Esophagus muscularis mucosa (tissue), 4 donors: Measurements from ENCODE around the gene UPB1.

Experiments
- CTCF ChIP-seq, 3 experiments: fragments of 200-600 bp in 2 of 3; fragments of 450-650 bp in 1 of 3; sonication (generic) in 2 of 3; IDR thresholded peaks; one replicate each; pipeline ENCODE4 v1.5.1; 2017 to 2019; ENCODE audit warnings: antibody characterized with exemption in 3 of 3, mild to moderate bottlenecking in 2 of 3, moderate library complexity in 1 of 3
- EP300 ChIP-seq: sonication (generic); formaldehyde crosslinking; IDR thresholded peaks from one replicate; pipeline ENCODE4 v1.6.1; 2017; ENCODE audit warnings: antibody characterized with exemption
- POLR2A ChIP-seq: fragments of 450-650 bp; IDR thresholded peaks from one replicate; pipeline ENCODE4 v1.6.1; 2017; ENCODE audit warnings: antibody characterized with exemption, moderate library complexity, mild to moderate bottlenecking, low read depth
- POLR2AphosphoS5 ChIP-seq, 2 donors: sonication (generic); formaldehyde crosslinking; IDR thresholded peaks; one replicate each; pipeline ENCODE4 v1.6.1; 2017; ENCODE audit warnings: antibody characterized with exemption in 2 of 2

GRCh38 chr22:24513378-24514240, 18.5 kb downstream of the UPB1 start:
- no peak for TF ChIP-seq CTCF (IDR thresholded peaks at IDR 0.05)
- TF ChIP-seq EP300: no peak
- no peak for TF ChIP-seq POLR2AphosphoS5 (IDR thresholded peaks at IDR 0.05)
- no peak for TF ChIP-seq POLR2A
